Measurements from ENCODE around the gene ADIPOR2. TPM values are rescaled to one million over a fixed set of nuclear protein-coding genes. Genes with fewer than 3 reads are reported as not detected.

ADIPOR2 gene
- total and polyA plus RNA-seq, 8 donors: 2.9 to 185 (median 26.9) TPM

DNA sequence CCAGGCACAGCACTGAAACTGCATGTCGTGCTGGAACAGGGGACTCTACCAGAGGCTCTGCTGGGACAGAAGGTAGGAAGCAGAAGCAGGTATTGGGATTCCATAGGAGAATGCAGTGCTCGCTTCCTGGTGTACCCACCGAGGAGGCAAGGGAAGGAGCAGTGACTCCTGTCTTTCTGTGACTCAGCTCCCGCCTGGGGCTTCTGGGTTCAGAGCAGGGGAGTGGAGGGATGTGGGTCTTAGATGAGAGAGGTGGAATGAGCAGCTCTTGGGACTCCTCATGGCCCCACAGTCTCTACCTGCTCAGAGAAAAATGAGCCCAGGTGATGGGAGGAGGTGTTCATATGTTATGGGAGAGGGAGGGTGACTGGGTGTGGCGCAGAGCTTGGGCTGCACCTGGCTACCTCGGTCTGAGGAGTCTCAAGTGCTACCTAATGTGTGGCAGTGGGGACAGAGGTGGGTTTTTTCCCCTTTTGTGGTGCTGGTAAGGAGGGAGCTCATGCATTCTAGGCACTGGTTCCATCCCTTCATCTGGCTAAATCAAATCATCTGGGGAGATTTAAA, 35.6 kb upstream of the ADIPOR2 start:
- Histone ChIP-seq H3K36me3 (no peaks in the 10 kb centered on the region), H3K27ac (no peak overlapping the region), H3K4me1 (peaks cover 12 to 62% (median 35%) of the 10 kb centered on the region in 4 donors), H3K27me3 (no peaks in the 10 kb centered on the region), H3K9me3 (no peaks in the 10 kb centered on the region), H3K4me3 (no peak overlapping the region)
- no peak for DNase-seq
- no peak for TF ChIP-seq POLR2AphosphoS5 (IDR thresholded peaks at IDR 0.05)
- TF ChIP-seq, protein P1, sequence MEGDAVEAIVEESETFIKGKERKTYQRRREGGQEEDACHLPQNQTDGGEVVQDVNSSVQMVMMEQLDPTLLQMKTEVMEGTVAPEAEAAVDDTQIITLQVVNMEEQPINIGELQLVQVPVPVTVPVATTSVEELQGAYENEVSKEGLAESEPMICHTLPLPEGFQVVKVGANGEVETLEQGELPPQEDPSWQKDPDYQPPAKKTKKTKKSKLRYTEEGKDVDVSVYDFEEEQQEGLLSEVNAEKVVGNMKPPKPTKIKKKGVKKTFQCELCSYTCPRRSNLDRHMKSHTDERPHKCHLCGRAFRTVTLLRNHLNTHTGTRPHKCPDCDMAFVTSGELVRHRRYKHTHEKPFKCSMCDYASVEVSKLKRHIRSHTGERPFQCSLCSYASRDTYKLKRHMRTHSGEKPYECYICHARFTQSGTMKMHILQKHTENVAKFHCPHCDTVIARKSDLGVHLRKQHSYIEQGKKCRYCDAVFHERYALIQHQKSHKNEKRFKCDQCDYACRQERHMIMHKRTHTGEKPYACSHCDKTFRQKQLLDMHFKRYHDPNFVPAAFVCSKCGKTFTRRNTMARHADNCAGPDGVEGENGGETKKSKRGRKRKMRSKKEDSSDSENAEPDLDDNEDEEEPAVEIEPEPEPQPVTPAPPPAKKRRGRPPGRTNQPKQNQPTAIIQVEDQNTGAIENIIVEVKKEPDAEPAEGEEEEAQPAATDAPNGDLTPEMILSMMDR (IDR thresholded peaks at IDR 0.05): no peak
- TF ChIP-seq POLR2A (IDR thresholded peaks at IDR 0.05): no peak
- no peak for TF ChIP-seq EP300 (IDR thresholded peaks at IDR 0.05)
- intact Hi-C loops (cut with DNase I; ENCODE audit: low total_unique reads): no loop called here
- 75 to 88% (median 79%) methylated on average over 6 of the region's 6 CpGs for WGBS, 5 donors

DNA sequence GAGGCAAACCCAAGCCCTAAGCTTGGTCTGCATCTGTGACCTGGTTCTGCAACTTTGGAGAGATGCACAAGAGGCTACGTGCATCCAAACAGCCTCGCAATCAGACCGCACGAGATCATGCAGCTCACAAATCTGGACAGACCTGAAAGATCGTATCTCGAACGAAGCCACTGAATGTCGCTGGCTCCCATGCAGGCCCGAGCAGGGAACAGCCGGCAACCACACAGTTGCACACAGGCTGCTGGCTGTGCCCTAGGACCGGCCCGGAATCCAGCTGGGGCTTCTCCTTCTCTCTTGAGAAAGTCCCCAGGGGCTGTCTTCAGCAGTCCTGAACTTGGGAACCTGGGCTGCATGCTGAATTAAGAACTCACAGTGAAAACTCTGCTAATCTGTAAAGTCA, 34.0 kb upstream of the ADIPOR2 start:
- Histone ChIP-seq H3K36me3 (no peaks in the 10 kb centered on the region), H3K4me1 (peaks cover 20 to 59% (median 37%) of the 10 kb centered on the region in 4 donors), H3K4me3 (no peak overlapping the region), H3K27me3 (no peaks in the 10 kb centered on the region), H3K27ac (peak overlapping the region in 4 of 5 donors; percentile 65 to 97 (median 92)), H3K9me3 (no peaks in the 10 kb centered on the region)
- intact Hi-C loops (cut with DNase I; ENCODE audit: low total_unique reads): no loop called here
- TF ChIP-seq POLR2AphosphoS5 (IDR thresholded peaks at IDR 0.05): no peak
- TF ChIP-seq, protein P1 (IDR thresholded peaks at IDR 0.05): no peak
- TF ChIP-seq POLR2A (IDR thresholded peaks at IDR 0.05): no peak
- no peak for TF ChIP-seq EP300 (IDR thresholded peaks at IDR 0.05)
- 77 to 89% (median 86%) methylated on average over 7 to 12 of the region's 12 CpGs for WGBS, 5 donors
- DNase-seq: no peak

DNA sequence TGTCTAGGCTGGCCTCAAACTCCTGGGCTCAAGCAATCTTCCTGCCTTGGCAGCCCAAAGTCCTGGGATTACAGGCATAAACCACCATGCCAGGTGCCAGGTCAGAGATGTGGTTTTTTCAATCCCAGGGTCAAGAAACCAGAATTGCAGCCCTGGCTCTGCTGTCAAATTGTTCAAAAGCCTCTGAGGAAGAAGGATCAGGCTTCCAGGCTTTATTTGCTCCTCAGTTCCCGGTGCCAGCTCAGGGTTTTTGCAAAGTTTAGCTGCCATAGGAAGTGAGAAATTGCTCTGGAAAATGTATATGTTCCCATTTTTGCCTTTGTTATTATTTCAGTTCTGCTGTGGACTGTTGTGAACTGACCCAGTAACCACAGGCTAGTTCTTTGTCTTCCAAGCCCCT, 33.2 kb upstream of the ADIPOR2 start:
- H3K9me3 ChIP-seq: no peaks in the 10 kb centered on the region
- H3K27ac ChIP-seq: peak overlapping the region; percentile 65 to 97 (median 95)
- peaks cover 24 to 58% (median 36%) of the 10 kb centered on the region in 4 donors for H3K4me1 ChIP-seq
- no peaks in the 10 kb centered on the region for H3K36me3 ChIP-seq
- no peak overlapping the region for H3K4me3 ChIP-seq
- no peaks in the 10 kb centered on the region for H3K27me3 ChIP-seq
- no peak for TF ChIP-seq POLR2A (IDR thresholded peaks at IDR 0.05)
- TF ChIP-seq EP300 (IDR thresholded peaks at IDR 0.05): no peak
- TF ChIP-seq, protein P1 (IDR thresholded peaks at IDR 0.05): no peak
- TF ChIP-seq POLR2AphosphoS5 (IDR thresholded peaks at IDR 0.05): no peak
- peak in 1 of 2 donors; percentile 63 for DNase-seq
- intact Hi-C loops (cut with DNase I; ENCODE audit: low total_unique reads): no loop called here
- WGBS, 5 donors: 16 to 27% (median 25%) methylated on average over 1 of the region's 1 CpG

DNA sequence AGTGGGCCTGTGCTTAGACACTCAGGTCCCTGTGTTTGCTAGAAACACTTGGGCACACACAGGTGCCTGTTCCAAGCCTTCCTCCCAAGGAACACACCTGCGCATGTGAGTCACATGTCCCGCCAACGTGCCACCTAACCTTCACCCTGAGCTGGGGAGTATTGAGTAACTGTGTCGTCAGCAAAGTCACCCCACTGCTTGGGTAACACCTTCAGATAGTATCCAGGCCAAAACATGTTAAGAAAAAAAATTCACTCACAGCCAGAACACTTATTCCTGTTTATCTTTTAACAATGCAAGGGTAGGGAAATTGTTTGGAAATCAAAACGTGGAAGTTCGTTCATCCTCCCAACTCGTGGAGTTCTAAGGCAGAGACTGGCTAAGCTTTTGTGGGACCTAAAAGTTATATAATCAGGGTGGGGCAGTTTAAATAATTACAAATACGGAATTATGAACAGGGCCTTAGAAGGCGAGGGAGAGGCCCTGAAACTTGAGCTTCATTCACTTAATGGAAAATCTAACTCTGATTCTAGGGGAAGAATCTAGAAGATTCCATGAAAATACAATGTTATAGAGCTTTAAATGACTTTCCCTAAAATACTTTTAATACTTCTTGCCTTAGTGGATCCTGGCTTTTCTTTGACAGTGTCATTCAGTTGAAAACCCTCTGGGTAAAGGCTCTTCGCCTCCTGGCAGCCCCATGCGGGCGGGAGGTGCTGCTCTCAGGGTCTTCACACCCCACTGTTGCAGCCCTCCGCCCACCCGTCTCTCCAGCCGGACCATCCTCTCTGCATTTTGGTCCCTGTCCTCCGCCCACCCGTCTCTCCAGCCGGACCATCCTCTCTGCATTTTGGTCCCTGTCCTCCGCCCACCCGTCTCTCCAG, 30.3 kb upstream of the ADIPOR2 start:
- DNase-seq: peak; percentile 96
- 32 to 39% (median 38%) methylated on average over 16 to 18 of the region's 20 CpGs for WGBS, 5 donors
- intact Hi-C loops (cut with DNase I; ENCODE audit: low total_unique reads): no loop called here
- H3K27ac ChIP-seq: peak overlapping the region; percentile 89 to 97 (median 95)
- no peaks in the 10 kb centered on the region for H3K27me3 ChIP-seq
- H3K9me3 ChIP-seq: no peaks in the 10 kb centered on the region
- H3K4me1 ChIP-seq: peaks cover 26 to 61% (median 42%) of the 10 kb centered on the region in 4 donors
- no peaks in the 10 kb centered on the region for H3K36me3 ChIP-seq
- no peak for TF ChIP-seq EP300 (IDR thresholded peaks at IDR 0.05)
- TF ChIP-seq POLR2A (IDR thresholded peaks at IDR 0.05): no peak
- TF ChIP-seq POLR2AphosphoS5 (IDR thresholded peaks at IDR 0.05): peak; percentile 68 to 93 (median 85)
- TF ChIP-seq, protein P1 (IDR thresholded peaks at IDR 0.05): no peak
- peak overlapping the region in 1 of 4 donors; percentile 4 for H3K4me3 ChIP-seq

Data from stomach (tissue), 9 donors.